GM12892 (cell line): ENCODE measurements around the gene MAPK12.

Source experiments
- DNase-seq: peaks from one replicate; pipeline ENCODE4 v3.0.0; 2011; ENCODE audit not compliant: insufficient read length
- FAIRE-seq: peaks from 2 replicates; lab custom pipeline; 2011; peaks lifted over from hg19 to GRCh38; lab: Jason Lieb, UNC
- POLR2A ChIP-seq: IDR thresholded peaks from 2 replicates; pipeline ENCODE4 v1.6.1; 2011; ENCODE audit warnings: low read depth, low read length, control low read depth
- POLR2AphosphoS5 ChIP-seq: IDR thresholded peaks from 2 replicates; pipeline ENCODE4 v1.6.1; 2011; ENCODE audit warnings: low read depth, low read length, control low read depth
- TAF1 ChIP-seq: IDR thresholded peaks from 2 replicates; pipeline ENCODE4 v1.6.1; 2011; ENCODE audit warnings: low read depth, mild to moderate bottlenecking, control low read depth, low read length, borderline replicate concordance

Gene MAPK12

DNA sequence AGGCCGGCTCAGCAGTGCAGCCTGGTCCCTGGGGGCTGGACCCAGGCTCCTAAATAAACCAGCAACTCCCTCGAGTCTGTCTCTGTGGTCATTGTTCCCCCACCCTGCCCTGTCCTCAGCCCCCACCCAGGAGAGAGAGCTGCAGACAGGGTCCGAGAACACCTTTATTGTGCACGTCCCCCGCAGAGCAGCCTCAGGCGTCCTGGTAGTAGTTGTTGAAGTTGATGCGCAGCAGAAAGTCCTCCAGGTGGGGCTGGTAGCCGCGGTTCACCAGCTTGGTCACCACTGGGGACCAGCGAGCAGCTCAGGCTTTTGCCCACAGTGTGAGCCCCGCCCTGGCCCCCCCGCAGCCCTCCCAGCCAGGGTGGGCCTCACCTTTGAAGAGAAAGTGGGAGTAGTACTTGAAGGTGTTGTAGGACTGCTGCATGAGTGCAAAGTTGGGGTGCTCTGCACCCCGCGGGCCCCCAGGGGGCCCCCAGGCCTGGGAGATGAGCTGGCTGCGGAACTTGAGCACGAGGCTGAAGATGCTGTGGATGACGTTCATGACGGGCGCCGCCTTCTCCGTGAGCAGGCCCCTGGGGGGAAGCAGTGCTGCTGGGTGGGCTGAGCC, 43.8 kb downstream of the MAPK12 start:
- no peak for FAIRE-seq
- TF ChIP-seq POLR2AphosphoS5 (no peak), POLR2A (no peak), TAF1 (no peak)
- DNase-seq = no peak

DNA sequence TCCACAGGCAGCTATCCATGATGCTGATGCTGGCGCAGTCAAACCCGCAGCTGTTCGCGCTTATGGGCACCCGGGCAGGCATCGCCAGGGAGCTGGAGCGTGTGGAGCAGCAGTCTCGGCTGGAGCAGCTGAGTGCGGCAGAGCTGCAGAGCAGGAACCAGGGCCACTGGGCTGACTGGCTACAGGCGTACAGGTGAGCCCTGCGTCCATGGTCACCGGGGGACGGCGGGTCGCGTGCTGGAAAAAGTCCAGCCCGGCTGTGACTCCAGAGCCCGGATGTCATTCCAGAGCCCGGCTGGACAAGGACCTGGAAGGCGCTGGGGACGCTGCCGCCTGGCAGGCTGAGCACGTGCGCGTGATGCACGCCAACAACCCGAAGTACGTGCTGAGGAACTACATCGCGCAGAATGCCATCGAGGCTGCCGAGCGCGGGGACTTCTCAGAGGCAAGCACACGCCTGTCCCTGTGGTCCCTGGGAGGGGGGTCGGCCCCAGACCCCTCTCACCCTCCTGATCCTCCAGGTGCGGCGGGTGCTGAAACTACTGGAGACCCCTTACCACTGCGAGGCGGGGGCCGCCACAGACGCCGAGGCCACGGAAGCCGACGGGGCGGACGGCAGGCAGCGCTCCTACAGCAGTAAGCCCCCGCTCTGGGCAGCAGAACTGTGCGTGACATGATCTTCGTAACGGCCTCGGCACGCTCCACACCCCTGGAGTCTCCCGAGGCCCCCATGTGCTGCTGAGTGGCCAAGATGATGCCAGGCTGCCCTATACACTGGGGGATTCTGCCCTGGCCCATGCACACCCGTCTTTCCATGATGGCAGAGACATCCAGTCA, 44.6 kb downstream of the MAPK12 start:
- no peak for FAIRE-seq
- no peak for DNase-seq
- TF ChIP-seq POLR2AphosphoS5 (0 out of 2 replicates have a peak, but pooled peaks have one; percentile 11), TAF1 (no peak)

DNA sequence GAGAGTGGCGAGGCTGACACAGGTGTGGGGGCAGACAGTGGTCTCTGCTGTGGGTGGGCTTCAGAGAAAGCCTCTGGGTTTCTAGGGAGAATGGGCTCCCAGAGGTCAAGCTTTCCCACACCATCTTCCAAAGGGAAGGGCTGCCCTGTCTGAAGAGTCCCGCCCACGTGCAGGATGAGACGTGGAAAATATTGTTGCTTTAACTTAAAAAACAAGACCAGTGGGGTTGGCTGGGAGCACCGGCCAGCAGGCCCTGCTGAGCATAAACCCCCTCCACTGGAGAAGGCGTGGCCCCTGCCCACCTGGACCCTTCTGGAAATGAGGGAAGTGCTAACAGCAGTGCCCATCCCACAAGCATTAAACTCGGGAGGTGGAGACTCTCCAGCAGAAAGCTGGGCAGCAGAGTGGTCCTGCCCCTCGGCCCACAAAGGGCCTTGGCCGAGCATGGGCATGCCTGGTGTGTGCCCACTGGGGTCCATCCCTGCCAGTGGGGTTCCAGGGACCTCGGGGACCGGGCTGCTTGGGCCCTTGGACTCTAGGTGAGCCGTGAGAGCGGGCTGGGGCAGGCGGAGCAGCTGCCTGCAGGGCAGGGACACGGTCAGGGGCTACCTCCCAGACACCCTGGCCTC, 45.3 kb downstream of the MAPK12 start:
- FAIRE-seq = no peak

DNA sequence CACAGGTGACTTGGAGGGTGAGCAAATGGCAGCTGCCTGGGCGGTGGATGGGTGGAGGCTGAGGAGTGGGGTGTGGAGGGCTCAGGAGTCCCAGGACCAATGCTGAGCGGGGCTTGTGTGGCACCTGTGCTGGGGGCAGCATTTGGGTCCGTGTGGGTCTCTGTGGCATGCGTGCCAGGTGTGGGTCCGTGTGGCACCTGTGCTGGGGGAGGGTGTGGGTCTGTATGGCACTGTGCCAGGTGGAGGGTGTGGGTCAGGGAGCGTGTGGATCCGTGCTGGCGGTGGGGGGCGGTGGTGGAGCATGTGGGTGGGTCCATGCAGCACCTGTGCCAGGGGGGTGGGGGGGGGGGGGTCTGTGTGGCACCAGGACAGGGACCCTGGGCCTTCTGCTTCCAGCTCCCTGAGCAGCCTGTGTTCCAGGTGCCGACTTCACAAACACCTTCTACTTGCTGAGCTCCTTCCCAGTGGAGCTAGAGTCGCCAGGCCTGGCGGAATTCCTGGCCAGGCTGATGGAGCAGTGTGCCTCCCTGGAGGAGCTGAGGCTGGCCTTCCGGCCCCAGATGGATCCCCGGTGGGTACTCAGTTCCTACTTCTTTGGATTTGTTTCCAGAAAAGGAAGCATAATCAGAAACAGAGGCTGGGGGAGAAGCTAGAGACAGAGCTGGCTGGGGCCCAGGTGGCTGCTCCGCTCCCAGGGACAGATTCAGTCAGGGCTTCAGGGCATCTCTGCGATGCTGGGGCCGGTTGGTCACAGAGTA, 46.0 kb downstream of the MAPK12 start:
- FAIRE-seq (no peak), DNase-seq (no peak)
- no peak for TF ChIP-seq POLR2AphosphoS5
- no peak for TF ChIP-seq TAF1
- TF ChIP-seq POLR2A = no peak

More for the DNA sequence above, 45.3 kb downstream of the MAPK12 start:
- no peak for TF ChIP-seq TAF1
- 0 out of 2 replicates have a peak, but pooled peaks have one; percentile 15 for TF ChIP-seq POLR2AphosphoS5
- TF ChIP-seq POLR2A = no peak
- DNase-seq = no peak

DNA sequence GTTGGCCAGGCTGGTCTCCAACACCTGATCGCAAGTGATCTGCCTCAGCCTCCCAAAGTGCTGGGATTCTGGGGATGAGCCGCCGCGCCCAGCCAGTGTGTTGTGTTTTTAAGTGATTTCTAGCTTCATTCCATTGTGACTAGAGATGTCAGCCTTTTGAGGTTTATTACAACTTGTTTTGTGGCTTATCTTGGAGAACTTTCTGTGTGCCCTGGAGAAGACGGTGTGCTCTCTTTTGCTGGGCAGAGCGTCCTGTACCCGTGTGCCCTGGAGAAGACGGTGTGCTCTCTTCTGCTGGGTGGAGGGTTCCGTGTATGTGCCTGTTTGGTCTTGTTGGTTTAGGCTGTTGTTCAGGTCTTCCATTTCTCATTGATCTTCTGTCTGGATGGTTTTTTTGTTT, 48.2 kb downstream of the MAPK12 start:
- DNase-seq (no peak), FAIRE-seq (no peak)
- TF ChIP-seq TAF1 = no peak
- TF ChIP-seq POLR2A = no peak
- TF ChIP-seq POLR2AphosphoS5 = no peak

DNA sequence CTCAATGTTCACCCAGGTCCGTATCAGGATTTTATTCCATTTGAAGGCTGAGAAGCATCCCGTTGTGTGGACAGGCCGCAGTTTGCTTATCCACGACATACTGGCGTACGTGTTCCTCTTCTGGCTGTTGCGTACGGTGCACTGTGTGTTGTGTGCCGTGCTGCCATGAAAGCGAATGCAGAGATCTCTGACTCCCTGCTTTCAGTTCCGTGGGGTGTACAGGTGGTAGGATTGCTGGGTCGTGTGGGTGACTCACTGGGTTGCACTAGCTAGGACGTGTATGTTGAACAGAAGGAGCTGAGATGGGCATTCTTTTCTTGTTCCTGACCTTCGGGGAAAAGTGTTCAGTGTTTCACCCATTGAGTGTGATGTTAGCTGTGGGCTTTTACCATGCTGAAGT, 50.3 kb downstream of the MAPK12 start:
- TF ChIP-seq TAF1 (no peak), POLR2A (no peak), POLR2AphosphoS5 (no peak)
- no peak for FAIRE-seq
- no peak for DNase-seq

DNA sequence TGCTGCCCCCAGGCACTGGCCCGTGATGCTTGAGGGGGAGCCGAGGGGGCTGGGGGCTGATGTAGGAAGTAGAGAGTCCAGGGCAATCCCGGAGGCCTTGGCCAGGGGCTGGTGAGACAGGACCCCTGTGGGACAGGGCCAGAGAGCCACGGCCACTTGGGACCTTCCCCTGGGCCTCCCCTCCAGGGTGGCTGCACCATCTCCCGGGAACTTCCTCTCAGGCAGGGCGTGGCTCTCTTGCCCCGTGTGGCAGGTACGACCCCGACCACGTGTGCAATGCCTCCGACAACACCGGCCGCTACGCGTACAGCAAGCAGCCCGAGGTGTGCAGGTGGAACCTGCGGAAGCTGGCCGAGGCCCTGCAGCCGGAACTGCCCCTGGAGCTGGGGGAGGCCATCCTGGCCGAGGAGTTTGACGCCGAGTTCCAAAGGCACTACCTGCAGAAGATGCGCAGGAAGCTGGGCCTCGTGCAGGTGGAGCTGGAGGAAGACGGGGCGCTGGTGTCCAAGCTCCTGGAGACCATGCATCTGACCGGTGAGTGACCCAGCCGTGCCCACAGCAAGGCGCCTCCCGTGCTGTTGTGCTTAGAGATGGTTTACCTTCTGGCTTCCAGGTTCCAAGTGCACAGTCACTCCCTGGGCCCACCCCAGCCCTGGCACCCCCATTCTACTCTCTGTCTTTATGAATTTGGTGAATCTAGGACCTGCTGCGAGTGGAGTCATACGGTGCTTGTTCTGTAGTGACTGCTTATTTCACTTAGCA, 50.9 kb downstream of the MAPK12 start:
- FAIRE-seq = no peak

DNA sequence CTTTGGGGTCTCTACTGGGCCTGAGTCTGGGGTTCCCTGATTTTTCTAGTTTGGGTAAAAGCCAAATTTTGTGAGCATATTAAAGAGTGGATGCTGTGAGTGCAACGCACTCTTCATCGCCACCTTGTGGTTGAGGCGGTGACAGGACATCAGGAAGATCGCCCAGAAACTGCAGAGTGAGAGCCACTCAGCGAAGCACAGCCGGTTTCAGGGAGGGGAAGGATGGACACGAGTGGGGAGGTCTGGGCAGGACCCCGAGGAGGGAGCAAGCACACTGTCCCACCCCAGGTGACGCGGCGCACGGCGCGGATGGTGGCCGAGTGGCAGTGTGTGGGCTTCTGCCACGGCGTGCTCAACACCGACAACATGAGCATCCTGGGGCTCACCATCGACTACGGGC, 51.6 kb downstream of the MAPK12 start:
- DNase-seq (peak; percentile 82), FAIRE-seq (peak; percentile 92)
- TF ChIP-seq POLR2A (no peak), POLR2AphosphoS5 (no peak), TAF1 (no peak)

More for the DNA sequence above, 50.9 kb downstream of the MAPK12 start:
- no peak for DNase-seq
- 0 out of 2 replicates have a peak, but pooled peaks have one; percentile 38 for TF ChIP-seq POLR2A
- no peak for TF ChIP-seq TAF1

DNA sequence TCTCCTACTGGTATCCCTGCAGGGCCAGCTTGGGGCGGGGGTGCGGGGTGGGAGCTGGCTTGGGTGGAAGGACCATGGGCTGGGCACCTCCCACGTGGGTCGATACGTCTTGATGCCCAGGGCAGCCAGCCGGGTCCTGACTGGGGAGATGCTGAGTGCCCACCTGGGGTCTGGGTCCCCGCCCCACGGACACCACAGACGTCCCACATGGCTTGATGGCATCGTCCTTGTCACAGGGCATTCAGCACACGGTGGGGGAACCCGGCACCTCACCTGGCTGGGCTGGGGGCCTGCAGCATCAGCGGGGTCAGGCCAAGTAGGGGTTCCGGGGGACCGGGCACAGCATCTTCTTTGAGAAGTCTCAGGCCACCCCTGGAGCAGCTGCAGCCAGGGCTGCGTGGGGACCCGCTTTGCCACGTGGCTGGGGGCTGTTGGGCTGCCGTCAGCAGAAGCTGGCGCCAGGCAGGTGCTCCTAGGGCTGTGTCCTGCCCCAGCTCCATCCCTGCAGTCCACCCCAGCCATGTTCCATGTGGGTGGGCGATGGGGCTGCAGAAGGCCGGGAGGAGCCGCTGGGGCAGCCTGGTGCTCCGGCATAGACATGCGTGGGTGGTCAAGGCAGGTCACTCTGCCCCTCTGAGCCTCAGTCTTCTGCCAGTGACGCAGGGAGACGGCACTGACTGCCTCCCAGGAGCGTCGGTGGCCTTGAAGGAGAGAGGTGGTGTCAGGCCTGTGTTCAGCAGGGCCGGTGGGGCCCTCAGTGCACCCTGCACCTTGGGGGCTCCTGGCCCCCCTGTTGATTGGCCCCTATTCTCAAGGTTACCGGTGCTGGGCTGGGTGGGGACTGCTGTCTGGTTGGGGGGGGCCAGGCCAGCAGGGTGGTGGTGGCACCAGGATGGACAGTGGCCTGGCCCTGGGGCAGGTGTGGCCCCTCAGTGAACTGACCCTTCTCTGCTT, 52.3 kb downstream of the MAPK12 start:
- DNase-seq = no peak
- no peak for FAIRE-seq
- TF ChIP-seq POLR2AphosphoS5 (peak; percentile 45; the same call in 1 of the 2 replicates), TAF1 (no peak), POLR2A (no peak; the same call in 1 of the 2 replicates)
